Heart left ventricle (tissue), 16 donors: Measurements from ENCODE around the gene CIPC. TPM values are rescaled to one million over a fixed set of nuclear protein-coding genes. Genes with fewer than 3 reads are reported as not detected.

Experiments used
- ATAC-seq, 4 donors: fragments of 200-7000 bp; cut with Tn5 transposase; one replicate each; pipeline ENCODE4 v1.9.1; 2020 to 2022; ENCODE audit warnings: moderate library complexity in 4 of 4, mild to moderate bottlenecking in 3 of 4, moderate number of reproducible peaks in 1 of 4
- DNase-seq, 5 donors: peaks; one replicate each; pipeline ENCODE4 v3.0.0-alpha.2; 2020
- H3K27ac ChIP-seq, 12 donors: fragments of 200-600 bp; sonication (generic) in 4 of 12; one replicate each; pipeline versions ENCODE4 v1.5.0 to v1.8.0; 2016 to 2022; ENCODE audit warnings: mild to moderate bottlenecking in 2 of 12
- H3K27me3 ChIP-seq, 9 donors: fragments of 200-600 bp; sonication (generic) in 2 of 9; one replicate each; pipeline versions ENCODE4 v1.5.1 to v1.8.0; 2016 to 2022; ENCODE audit warnings: mild to moderate bottlenecking in 3 of 9
- H3K36me3 ChIP-seq, 9 donors: fragments of 200-600 bp; sonication (generic) in 2 of 9; one replicate each; pipeline versions ENCODE4 v1.5.0 to v1.8.0; 2018 to 2022; ENCODE audit warnings: mild to moderate bottlenecking in 2 of 9
- H3K4me1 ChIP-seq, 12 donors: fragments of 200-600 bp; sonication (generic) in 4 of 12; one replicate each; pipeline versions ENCODE4 v1.5.0 to v1.8.0; 2016 to 2022; ENCODE audit warnings: mild to moderate bottlenecking in 3 of 12
- H3K4me3 ChIP-seq, 12 donors: fragments of 200-600 bp; sonication (generic) in 4 of 12; one replicate each; pipeline versions ENCODE4 v1.5.0 to v1.8.0; 2017 to 2022; ENCODE audit warnings: mild to moderate bottlenecking in 9 of 12, moderate library complexity in 4 of 12
- H3K9me3 ChIP-seq, 12 donors: fragments of 200-600 bp; sonication (generic) in 4 of 12; one replicate each; pipeline versions ENCODE4 v1.5.0 to v1.8.0; 2016 to 2022; ENCODE audit warnings: mild to moderate bottlenecking in 1 of 12
- CTCF ChIP-seq, 12 donors: fragments of 200-600 bp; sonication (generic) in 4 of 12; IDR thresholded peaks; one replicate each; pipeline versions ENCODE4 v1.5.0 to v1.8.0; 2018 to 2022; ENCODE audit warnings: antibody characterized with exemption in 12 of 12, mild to moderate bottlenecking in 5 of 12
- POLR2A ChIP-seq, 2 donors: fragments of 450-650 bp; IDR thresholded peaks; one replicate each; pipeline ENCODE4 v1.6.1; 2017; ENCODE audit warnings: antibody characterized with exemption in 2 of 2, mild to moderate bottlenecking in 2 of 2, moderate library complexity in 2 of 2
- WGBS, 4 donors: extraction: QIAGEN DNeasy Blood & Tissue Kit in 2 of 4; methylation state at CpG; one replicate each; pipeline versions ENCODE4 v1.1.5 to v1.1.7; 2013 to 2018; 5-methylcytosine and 5-hydroxymethylcytosine counted together
- intact Hi-C, 10 donors: fragments of 100-400 bp; cut with DNase I; formaldehyde crosslinking; loops; one replicate each; pipeline versions ENCODE4 v1.11.1 to v1.14.2; 2022
- polyA plus RNA-seq, 2 donors: library from polyadenylated mRNA; stranded (reverse); fragments of 200-250 nt; gene quantifications; one replicate each; pipeline ENCODE4 v1.2.3, GENCODE V29; 2013
- total RNA-seq, 9 donors: library from RNA; depleted of rRNA in 2 of 9; stranded (reverse); fragments of >200 nt in 2 of 9; fragmentation: NEBNext Ultra II Directional in 3 of 9; extraction: Animal tissue kit (Norgen Biotek cat#: 25700) in 3 of 9; gene quantifications; one replicate each; pipeline versions ENCODE4 v1.1.0 to v1.2.4, GENCODE V29; 2016 to 2023
- donor health status: ischemic (EF 13 %, LVEDD 7.1; RV severe dilation, severe dysfunction).
- donor health status: healthy with polysubstance abuse.
- donor health status: DM: no; HTN: yes; CAD: no.
- donor health status: DM: no; HTN: no; CAD: no.
- donor health status: ischemic (EF 25% LVEDD 6.9; RV normal size, moderate dysfunction).
- donor health status: ischemic (EF 25% LVEDD 5.7; RV mildly dilated, moderate dysfunction).
- donor health status: healthy.
- donor health status: DM: yes; HTN: yes; CAD: no.
- donor health status: ischemic (EF 35%, LVEDD 5.7; RV mildly dilated, moderate dysfunction).
- donor health status: nonischemic (EF 11% LVEDD 7.7; RV severe dilation, severe dysfunction).
- donor health status: DM: yes; HTN: yes; CAD: no.
- donor health status: PGD.
- donor health status: ischemic (EF 29% LVEDD 5.4; RV normal size, mild dysfunction).
- donor health status: nonischemic (EF 23%, LVEDD 6.1; RV moderate dilation, normal function).

Gene CIPC
- total and polyA plus RNA-seq, 11 donors, result 10.9 to 85.9 (median 61.3) TPM

- WGBS, 4 donors, result 86 to 94% (median 89%) methylated on average over 9 of the region's 9 CpGs
- H3K27me3 ChIP-seq, result no peaks in the 10 kb centered on the region
- no peak overlapping the region for H3K4me3 ChIP-seq
- DNase-seq (no peak), ATAC-seq (no peak)
- intact Hi-C loops, result loop anchor here in 1 of 10 donors (10.0 kb wide), 1 partner anchor 114 kb away; no protein-coding TSS in a partner anchor
- TF ChIP-seq POLR2A (IDR thresholded peaks at IDR 0.05) (no peak), CTCF (IDR thresholded peaks at IDR 0.05) (no peak)
- peaks cover 0 to 17% (median 0%) of the 10 kb centered on the region in 12 donors for H3K4me1 ChIP-seq
- H3K36me3 ChIP-seq, result no peaks in the 10 kb centered on the region
- H3K9me3 ChIP-seq, result peaks cover 0 to 12% (median 5%) of the 10 kb centered on the region in 12 donors
- peak overlapping the region in 1 of 12 donors; percentile 38 for H3K27ac ChIP-seq
Observed at GRCh38 chr14:77058785-77059184, 39.3 kb upstream of the CIPC start.

- ATAC-seq (peak in 3 of 4 donors; percentile 56 to 73 (median 60)), DNase-seq (peak in 3 of 5 donors; percentile 38 to 70 (median 65))
- 56 to 78% (median 65%) methylated on average over 10 to 12 of the region's 12 CpGs for WGBS, 4 donors
- Histone ChIP-seq H3K27me3 (no peaks in the 10 kb centered on the region), H3K27ac (peak overlapping the region in 2 of 12 donors; percentile 18 to 38), H3K4me1 (peaks cover 0 to 17% (median 0%) of the 10 kb centered on the region in 12 donors), H3K4me3 (no peak overlapping the region), H3K9me3 (peaks cover 0 to 12% (median 5%) of the 10 kb centered on the region in 12 donors), H3K36me3 (no peaks in the 10 kb centered on the region)
- intact Hi-C loops, result loop anchor here in 1 of 10 donors (10.0 kb wide), 1 partner anchor 115 kb away; no protein-coding TSS in a partner anchor
- TF ChIP-seq CTCF (IDR thresholded peaks at IDR 0.05) (peak in 6 of 12 donors; percentile 12 to 27 (median 20)), POLR2A (IDR thresholded peaks at IDR 0.05) (no peak)
Observed at GRCh38 chr14:77059276-77059915, 38.7 kb upstream of the CIPC start.

DNA sequence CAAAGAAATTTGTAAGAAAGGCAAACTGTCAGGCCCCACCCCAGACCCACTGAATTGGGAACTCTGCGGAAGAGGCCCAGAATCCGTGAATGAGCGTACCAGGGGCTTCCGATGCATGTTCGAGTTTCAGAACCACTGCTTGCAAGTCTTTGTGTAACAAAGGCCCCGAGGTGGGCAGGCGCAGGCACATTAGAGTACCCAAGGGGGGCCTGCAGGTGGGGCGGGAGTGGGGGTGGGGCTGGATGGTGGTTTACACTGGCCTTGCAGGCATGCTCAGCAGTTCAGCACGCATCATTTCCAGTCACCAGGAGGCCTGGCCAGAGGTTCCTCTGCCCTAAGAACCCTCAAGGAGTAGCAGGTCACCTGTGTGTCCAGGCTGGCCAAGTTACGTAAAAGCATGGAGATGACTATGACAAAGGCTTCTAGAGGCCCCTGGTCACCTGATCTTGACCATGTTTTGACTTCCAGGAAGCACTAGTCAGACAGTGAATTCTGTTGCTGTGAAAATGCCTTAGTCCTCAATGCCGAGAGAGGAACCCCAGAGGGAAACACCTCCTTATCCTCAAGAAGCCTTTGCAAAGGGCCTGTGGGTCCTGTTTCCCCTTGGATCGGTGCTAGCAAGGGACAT is 36.3 kb upstream of the CIPC start:
- WGBS, 4 donors, result 90 to 95% (median 91%) methylated on average over 9 to 12 of the region's 12 CpGs
- no peak for ATAC-seq

More for the DNA sequence above, 36.3 kb upstream of the CIPC start:
- Histone ChIP-seq H3K27me3 (no peaks in the 10 kb centered on the region), H3K9me3 (no peaks in the 10 kb centered on the region), H3K27ac (no peak overlapping the region), H3K4me1 (peaks cover 0 to 23% (median 3%) of the 10 kb centered on the region in 12 donors), H3K36me3 (no peaks in the 10 kb centered on the region), H3K4me3 (no peak overlapping the region)
- DNase-seq, result no peak
- TF ChIP-seq CTCF (IDR thresholded peaks at IDR 0.05) (no peak), POLR2A (IDR thresholded peaks at IDR 0.05) (no peak)
- intact Hi-C loops, result no loop called here
